CD14-positive monocyte (primary cell): Measurements from ENCODE around the gene ANO7. TPM values are rescaled to one million over a fixed set of nuclear protein-coding genes. Genes with fewer than 3 reads are reported as not detected.

Experiments
- DNase-seq, 3 donors: peaks; one replicate each; pipeline ENCODE4 v3.0.0-alpha.2; 2011 to 2022
- H2AFZ ChIP-seq: 2 replicates; pipeline ENCODE4 v1.6.0; 2012; ENCODE audit warnings: mild to moderate bottlenecking, low read depth, low read length, inconsistent platforms; ENCODE audit not compliant: insufficient read depth, poor library complexity, severe bottlenecking
- H3K27ac ChIP-seq, 2 donors: 1 replicate in 1 of 2; 2 replicates in 1 of 2; pipeline ENCODE4 v1.5.1; 2012 to 2013; ENCODE audit warnings: low read length in 2 of 2, control low read depth in 1 of 2, inconsistent platforms in 1 of 2, low read depth in 1 of 2, mild to moderate bottlenecking in 1 of 2
- H3K27me3 ChIP-seq, 2 donors: one replicate each; pipeline versions ENCODE4 v1.6.0 to v1.6.1; 2011 to 2013; ENCODE audit warnings: low read length in 2 of 2; ENCODE audit not compliant: control insufficient read depth in 2 of 2, insufficient read depth in 2 of 2
- H3K36me3 ChIP-seq, 2 donors: replicated peaks in 1 of 2; 1 replicate in 1 of 2; 2 replicates in 1 of 2; pipeline versions ENCODE4 v1.5.1 to v1.6.1; 2012 to 2013; ENCODE audit warnings: low read length in 2 of 2, control low read depth in 1 of 2, inconsistent platforms in 1 of 2, mild to moderate bottlenecking in 1 of 2; ENCODE audit not compliant: insufficient read depth in 2 of 2, control insufficient read depth in 1 of 2
- H3K4me1 ChIP-seq, 2 donors: 1 replicate in 1 of 2; 2 replicates in 1 of 2; pipeline versions ENCODE4 v1.5.1 to v1.6.1; 2012 to 2013; ENCODE audit warnings: low read length in 2 of 2, control low read depth in 1 of 2, inconsistent platforms in 1 of 2, mild to moderate bottlenecking in 1 of 2, moderate library complexity in 1 of 2; ENCODE audit not compliant: insufficient read depth in 2 of 2, control insufficient read depth in 1 of 2
- H3K4me2 ChIP-seq: replicated peaks from 2 replicates; pipeline ENCODE3; 2012; ENCODE audit warnings: low read length, moderate library complexity, mild to moderate bottlenecking; ENCODE audit not compliant: poor library complexity, severe bottlenecking; ENCODE audit errors: extremely low read depth
- H3K4me3 ChIP-seq, 3 experiments: fragments of 200-600 bp in 1 of 3; sonication (generic) in 1 of 3; replicated peaks in 1 of 3; 1 replicate in 2 of 3; 2 replicates in 1 of 3; pipeline ENCODE4 v1.5.1; 2011 to 2013; ENCODE audit warnings: low read length in 3 of 3, mild to moderate bottlenecking in 3 of 3, control low read depth in 2 of 3, low read depth in 2 of 3, inconsistent platforms in 1 of 3, moderate library complexity in 1 of 3
- H3K79me2 ChIP-seq: 2 replicates; pipeline ENCODE4 v1.6.0; 2012; ENCODE audit warnings: mild to moderate bottlenecking, control low read depth, inconsistent platforms, low read length, moderate library complexity; ENCODE audit not compliant: insufficient read depth
- H3K9ac ChIP-seq: 2 replicates; pipeline ENCODE4 v1.6.0; 2017; ENCODE audit warnings: low read length, mild to moderate bottlenecking; ENCODE audit not compliant: insufficient read depth, poor library complexity, severe bottlenecking
- H3K9me3 ChIP-seq, 2 donors: replicated peaks in 1 of 2; 1 replicate in 1 of 2; 2 replicates in 1 of 2; pipeline versions ENCODE4 v1.5.1 to v1.6.1; 2012 to 2013; ENCODE audit warnings: low read length in 2 of 2, control low read depth in 1 of 2; ENCODE audit not compliant: control insufficient read depth in 1 of 2, insufficient read depth in 1 of 2
- H4K20me1 ChIP-seq: 2 replicates; pipeline ENCODE4 v1.6.0; 2012; ENCODE audit warnings: mild to moderate bottlenecking, low read length, control low read depth, moderate library complexity; ENCODE audit not compliant: insufficient read depth
- H3K27ac Mint-ChIP-seq, 7 donors: one replicate each; pipeline ENCODE4 v1.8.0; 2020; ENCODE audit warnings: mild to moderate bottlenecking in 7 of 7, mixed read lengths in 7 of 7, moderate library complexity in 6 of 7, inconsistent platforms in 2 of 7
- H3K27me3 Mint-ChIP-seq, 3 donors: one replicate each; pipeline ENCODE4 v1.8.0; 2021 to 2022; ENCODE audit warnings: low read depth in 3 of 3, mild to moderate bottlenecking in 3 of 3, mixed read lengths in 3 of 3, moderate library complexity in 3 of 3, inconsistent platforms in 1 of 3
- H3K36me3 Mint-ChIP-seq, 2 donors: one replicate each; pipeline ENCODE4 v1.8.0; 2020; ENCODE audit warnings: mixed read lengths in 2 of 2, inconsistent platforms in 1 of 2, mild to moderate bottlenecking in 1 of 2
- H3K4me1 Mint-ChIP-seq: one replicate; pipeline ENCODE4 v1.8.0; 2020; ENCODE audit warnings: mild to moderate bottlenecking, mixed read lengths
- H3K4me3 Mint-ChIP-seq, 2 donors: one replicate each; pipeline ENCODE4 v1.8.0; 2020; ENCODE audit warnings: mild to moderate bottlenecking in 2 of 2, mixed read lengths in 2 of 2, moderate library complexity in 1 of 2
- H3K9me3 Mint-ChIP-seq, 7 donors: one replicate each; pipeline ENCODE4 v1.8.0; 2020 to 2022; ENCODE audit warnings: mixed read lengths in 7 of 7, mild to moderate bottlenecking in 6 of 7, moderate library complexity in 6 of 7, inconsistent platforms in 2 of 7
- WGBS: methylation state at CpG from one replicate; pipeline ENCODE4 v1.1.5; 2013; ENCODE audit warnings: missing lambda C conversion rate; ENCODE audit not compliant: insufficient coverage; 5-methylcytosine and 5-hydroxymethylcytosine counted together
- intact Hi-C, 2 donors: fragments of 100-400 bp; cut with micrococcal nuclease; formaldehyde crosslinking; loops; one replicate each; pipeline versions ENCODE4 v1.15.0 to v1.15.1; 2023
- polyA plus RNA-seq, 3 donors: library from polyadenylated mRNA; depleted of rRNA in 1 of 3; unstranded in 2 of 3; stranded (reverse) in 1 of 3; fragments of 300-500 nt in 2 of 3; fragments of >200 nt in 1 of 3; fragmentation: Illumina TruSeq in 2 of 3; gene quantifications; 1 replicate in 2 of 3; 2 replicates in 1 of 3; pipeline ENCODE4 v1.2.3, GENCODE V29; 2012 to 2021
- TF ChIP-seq, protein P1 (sequence below): fragments of 200-600 bp; IDR thresholded peaks from one replicate; pipeline ENCODE4 v1.8.0; 2022; ENCODE audit warnings: antibody characterized with exemption, mild to moderate bottlenecking

ANO7 gene
- polyA plus RNA-seq, 3 donors = 0.03 TPM; not detected in 2

DNA sequence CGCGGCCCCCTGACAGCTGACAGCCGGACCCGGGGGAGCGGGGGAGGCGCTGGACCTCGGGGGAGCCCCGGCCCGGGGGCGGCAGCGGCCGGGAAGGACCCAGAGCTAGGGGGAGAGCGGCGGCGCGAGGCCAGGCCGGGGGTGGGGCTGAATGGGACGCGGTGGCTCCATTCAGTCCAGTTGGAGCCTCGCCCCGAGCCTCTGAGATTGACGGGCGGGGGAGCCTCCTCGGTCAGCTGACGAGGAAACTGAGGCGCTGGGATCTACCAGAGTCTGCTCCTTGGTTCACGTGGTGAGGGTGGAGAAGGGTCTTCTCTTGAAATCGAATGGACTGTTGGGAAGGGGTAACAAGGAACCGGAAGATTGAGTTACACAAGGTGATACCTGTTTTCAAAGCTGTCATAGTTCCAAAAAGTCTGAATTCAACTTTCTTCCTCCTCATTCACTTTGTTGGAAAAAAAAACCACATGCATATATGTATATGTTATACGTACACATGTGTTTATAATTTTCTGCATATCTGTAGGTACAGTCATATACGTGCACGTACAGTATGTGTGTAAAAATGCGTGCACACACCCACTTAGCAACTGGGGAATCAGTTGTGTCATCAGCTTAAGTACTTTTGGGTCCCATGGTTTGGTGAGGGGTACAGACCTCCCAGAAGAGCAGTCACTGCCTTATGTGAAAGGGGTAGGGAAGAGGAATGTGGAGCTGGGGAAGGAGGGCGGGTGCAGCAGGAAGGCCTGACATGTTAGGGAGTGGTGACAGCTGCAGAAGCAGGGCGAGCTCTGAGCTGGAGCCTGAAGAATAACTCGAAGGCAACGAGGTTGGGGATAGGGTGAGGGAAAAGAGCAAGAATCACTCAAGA lies 37.6 kb upstream of the ANO7 start:
- peak overlapping the region; percentile 99 for H2AFZ ChIP-seq
- peaks cover 24% of the 10 kb centered on the region for H3K4me1 Mint-ChIP-seq
- 17% methylated on average over 33 of the region's 37 CpGs for WGBS

More for the DNA sequence above, 37.6 kb upstream of the ANO7 start:
- no peaks in the 10 kb centered on the region for H3K9me3 Mint-ChIP-seq
- no peak for DNase-seq
- peak overlapping the region; percentile 100 for H3K4me2 ChIP-seq
- peaks cover 33% of the 10 kb centered on the region for H3K79me2 ChIP-seq
- no peaks in the 10 kb centered on the region for H3K9me3 ChIP-seq
- peaks cover 0 to 8% (median 2%) of the 10 kb centered on the region in 3 donors for H3K27me3 Mint-ChIP-seq
- peak overlapping the region; percentile 80 for H3K9ac ChIP-seq
- peak overlapping the region; percentile 98 to 99 for H3K4me3 Mint-ChIP-seq
- H3K27me3 ChIP-seq = no peaks in the 10 kb centered on the region
- H3K4me3 ChIP-seq = peak overlapping the region; percentile 56 to 87 (median 83)
- intact Hi-C loops = loop anchor here (2.0 to 10.0 kb wide), 4 partner anchors 156 to 358 kb away; partner anchors contain the start of genes FARP2 (in 1 of the 2), HDLBP (in 1 of the 2), SEPTIN2 (in 1 of the 2) and SNED1 (in 1 of the 2)
- H3K4me1 ChIP-seq = peaks cover 12 to 27% of the 10 kb centered on the region in 2 donors
- H4K20me1 ChIP-seq = peaks cover 23% of the 10 kb centered on the region
- peaks cover 17 to 20% of the 10 kb centered on the region in 2 donors for H3K36me3 Mint-ChIP-seq
- H3K27ac ChIP-seq = peak overlapping the region in 1 of 2 donors; percentile 74
- H3K36me3 ChIP-seq = peaks cover 6 to 28% of the 10 kb centered on the region in 2 donors
- TF ChIP-seq, protein P1, sequence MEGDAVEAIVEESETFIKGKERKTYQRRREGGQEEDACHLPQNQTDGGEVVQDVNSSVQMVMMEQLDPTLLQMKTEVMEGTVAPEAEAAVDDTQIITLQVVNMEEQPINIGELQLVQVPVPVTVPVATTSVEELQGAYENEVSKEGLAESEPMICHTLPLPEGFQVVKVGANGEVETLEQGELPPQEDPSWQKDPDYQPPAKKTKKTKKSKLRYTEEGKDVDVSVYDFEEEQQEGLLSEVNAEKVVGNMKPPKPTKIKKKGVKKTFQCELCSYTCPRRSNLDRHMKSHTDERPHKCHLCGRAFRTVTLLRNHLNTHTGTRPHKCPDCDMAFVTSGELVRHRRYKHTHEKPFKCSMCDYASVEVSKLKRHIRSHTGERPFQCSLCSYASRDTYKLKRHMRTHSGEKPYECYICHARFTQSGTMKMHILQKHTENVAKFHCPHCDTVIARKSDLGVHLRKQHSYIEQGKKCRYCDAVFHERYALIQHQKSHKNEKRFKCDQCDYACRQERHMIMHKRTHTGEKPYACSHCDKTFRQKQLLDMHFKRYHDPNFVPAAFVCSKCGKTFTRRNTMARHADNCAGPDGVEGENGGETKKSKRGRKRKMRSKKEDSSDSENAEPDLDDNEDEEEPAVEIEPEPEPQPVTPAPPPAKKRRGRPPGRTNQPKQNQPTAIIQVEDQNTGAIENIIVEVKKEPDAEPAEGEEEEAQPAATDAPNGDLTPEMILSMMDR = no peak
- peak overlapping the region; percentile 2 to 92 (median 78) for H3K27ac Mint-ChIP-seq
